ENCODE data around the gene FKBP1B.

FKBP1B gene

GRCh38 chr2:24101992-24102391 is 52.5 kb downstream of the FKBP1B start:
- no peaks in the 10 kb centered on the region for H3K9me2 ChIP-seq (replicated peaks; ENCODE audit: insufficient read depth, low read length)
- H3K9ac ChIP-seq (ENCODE audit: low read length) = no peak overlapping the region
- no peaks in the 10 kb centered on the region for H3F3A ChIP-seq (ENCODE audit: insufficient read depth)
- TF ChIP-seq EZH2phosphoT487 (conservative IDR thresholded peaks at IDR 0.05; ENCODE audit: low read length) (no peak), CTCF (IDR thresholded peaks at IDR 0.05; ENCODE audit: insufficient read depth, low read length, poor library complexity, severe bottlenecking) (no peak)
- H4K20me1 ChIP-seq (ENCODE audit: low read depth, low read length) = no peaks in the 10 kb centered on the region
- H3K27me3 ChIP-seq (ENCODE audit: low read length) = no peaks in the 10 kb centered on the region
- H2AFZ ChIP-seq (ENCODE audit: low read depth, low read length, severe bottlenecking) = no peak overlapping the region
- H3K9me3 ChIP-seq (ENCODE audit: insufficient read depth, low read length) = no peaks in the 10 kb centered on the region
- no peaks in the 10 kb centered on the region for H3K79me2 ChIP-seq (ENCODE audit: insufficient read depth, low read length)
- no peak overlapping the region for H3K4me2 ChIP-seq (ENCODE audit: low read depth, low read length, poor library complexity, severe bottlenecking)
- no peaks in the 10 kb centered on the region for H3K36me3 ChIP-seq (ENCODE audit: low read length)
- H3K27ac ChIP-seq (ENCODE audit: low read depth, low read length) = no peak overlapping the region
- no peak overlapping the region for H3K4me3 ChIP-seq (ENCODE audit: insufficient read depth, low read length, poor library complexity, severe bottlenecking)

- H3K27ac ChIP-seq (ENCODE audit: low read depth, low read length) = no peak overlapping the region
- H3K9me2 ChIP-seq (replicated peaks; ENCODE audit: insufficient read depth, low read length) = no peaks in the 10 kb centered on the region
- TF ChIP-seq EZH2phosphoT487 (conservative IDR thresholded peaks at IDR 0.05; ENCODE audit: low read length) (no peak), CTCF (IDR thresholded peaks at IDR 0.05; ENCODE audit: insufficient read depth, low read length, poor library complexity, severe bottlenecking) (no peak)
- no peaks in the 10 kb centered on the region for H3F3A ChIP-seq (ENCODE audit: insufficient read depth)
- no peaks in the 10 kb centered on the region for H3K36me3 ChIP-seq (ENCODE audit: low read length)
- no peak overlapping the region for H2AFZ ChIP-seq (ENCODE audit: low read depth, low read length, severe bottlenecking)
- H4K20me1 ChIP-seq (ENCODE audit: low read depth, low read length) = no peaks in the 10 kb centered on the region
- H3K27me3 ChIP-seq (ENCODE audit: low read length) = no peaks in the 10 kb centered on the region
- H3K4me3 ChIP-seq (ENCODE audit: insufficient read depth, low read length, poor library complexity, severe bottlenecking) = no peak overlapping the region
- no peak overlapping the region for H3K9ac ChIP-seq (ENCODE audit: low read length)
- H3K79me2 ChIP-seq (ENCODE audit: insufficient read depth, low read length) = no peaks in the 10 kb centered on the region
- no peak overlapping the region for H3K4me2 ChIP-seq (ENCODE audit: low read depth, low read length, poor library complexity, severe bottlenecking)
- no peaks in the 10 kb centered on the region for H3K9me3 ChIP-seq (ENCODE audit: insufficient read depth, low read length)
Measured at GRCh38 chr2:24102677-24103076, 53.1 kb downstream of the FKBP1B start.

GRCh38 chr2:24104110-24104650 is 54.6 kb downstream of the FKBP1B start:
- H3K27me3 ChIP-seq (ENCODE audit: low read length) = no peaks in the 10 kb centered on the region
- no peak overlapping the region for H3K27ac ChIP-seq (ENCODE audit: low read depth, low read length)
- H3F3A ChIP-seq (ENCODE audit: insufficient read depth) = no peaks in the 10 kb centered on the region
- no peaks in the 10 kb centered on the region for H3K79me2 ChIP-seq (ENCODE audit: insufficient read depth, low read length)
- no peak for TF ChIP-seq CTCF (IDR thresholded peaks at IDR 0.05; ENCODE audit: insufficient read depth, low read length, poor library complexity, severe bottlenecking)
- TF ChIP-seq EZH2phosphoT487 (conservative IDR thresholded peaks at IDR 0.05; ENCODE audit: low read length) = no peak
- H2AFZ ChIP-seq (ENCODE audit: low read depth, low read length, severe bottlenecking) = no peak overlapping the region
- no peak overlapping the region for H3K4me2 ChIP-seq (ENCODE audit: low read depth, low read length, poor library complexity, severe bottlenecking)
- no peaks in the 10 kb centered on the region for H3K9me2 ChIP-seq (replicated peaks; ENCODE audit: insufficient read depth, low read length)
- H4K20me1 ChIP-seq (ENCODE audit: low read depth, low read length) = no peaks in the 10 kb centered on the region
- no peaks in the 10 kb centered on the region for H3K36me3 ChIP-seq (ENCODE audit: low read length)
- no peak overlapping the region for H3K4me3 ChIP-seq (ENCODE audit: insufficient read depth, low read length, poor library complexity, severe bottlenecking)
- H3K9ac ChIP-seq (ENCODE audit: low read length) = no peak overlapping the region
- H3K9me3 ChIP-seq (ENCODE audit: insufficient read depth, low read length) = no peaks in the 10 kb centered on the region
